Cerebellar nuclear complex (tissue), 1 donor: ENCODE results near the gene SLC19A1.

Experiments
- DNase-seq, 2 experiments: peaks; one replicate each; lab custom pipeline; 2025; lab: John Stamatoyannopoulos, UW

SLC19A1 gene

GRCh38 chr21:45478115-45478801, 64.0 kb downstream of the SLC19A1 start:
- DNase-seq = no peak

GRCh38 chr21:45477176-45478114, 64.8 kb downstream of the SLC19A1 start:
- DNase-seq = no peak

- no peak for DNase-seq
Observed at GRCh38 chr21:45476582-45476981, 65.7 kb downstream of the SLC19A1 start.

- DNase-seq = no peak
Observed at GRCh38 chr21:45475797-45476570, 66.3 kb downstream of the SLC19A1 start.

- no peak for DNase-seq
Observed at GRCh38 chr21:45475004-45475685, 67.1 kb downstream of the SLC19A1 start.

- no peak for DNase-seq
Observed at GRCh38 chr21:45474323-45474950, 67.8 kb downstream of the SLC19A1 start.

GRCh38 chr21:45473496-45474322, 68.5 kb downstream of the SLC19A1 start:
- DNase-seq = no peak

- no peak for DNase-seq
Observed at GRCh38 chr21:45472445-45473365, 69.5 kb downstream of the SLC19A1 start.

- no peak for DNase-seq
Observed at GRCh38 chr21:45471525-45472221, 70.6 kb downstream of the SLC19A1 start.

- DNase-seq = no peak
Observed at GRCh38 chr21:45470773-45471524, 71.3 kb downstream of the SLC19A1 start.

- no peak for DNase-seq
Observed at GRCh38 chr21:45470087-45470515, 72.1 kb downstream of the SLC19A1 start.

GRCh38 chr21:45469273-45470086, 72.8 kb downstream of the SLC19A1 start:
- no peak for DNase-seq

GRCh38 chr21:45468971-45469272, 73.3 kb downstream of the SLC19A1 start:
- DNase-seq = no peak

- DNase-seq = no peak
Observed at GRCh38 chr21:45468051-45468970, 73.9 kb downstream of the SLC19A1 start.

GRCh38 chr21:45467221-45467779, 74.9 kb downstream of the SLC19A1 start:
- no peak for DNase-seq
